CD4-positive, alpha-beta T cell treated with Interferon gamma for 1 hour (primary cell): ENCODE data around the gene BRD4.

Experiments
- DNase-seq: peaks from one replicate; pipeline ENCODE4 v3.0.0-alpha.2; 2020

The BRD4 gene

GRCh38 chr19:15307169-15307568 is 25.2 kb downstream of the BRD4 start:
- DNase-seq: no peak

- DNase-seq: no peak
These were observed 26.6 kb downstream of the BRD4 start for GRCh38 chr19:15305582-15306334.

GRCh38 chr19:15304140-15304705 is 28.1 kb downstream of the BRD4 start:
- no peak for DNase-seq

- DNase-seq: no peak
These were observed 29.1 kb downstream of the BRD4 start for GRCh38 chr19:15303105-15303780.

- no peak for DNase-seq
These were observed 31.7 kb downstream of the BRD4 start for GRCh38 chr19:15300533-15301197.

- no peak for DNase-seq
These were observed 32.5 kb downstream of the BRD4 start for GRCh38 chr19:15299568-15300409.

GRCh38 chr19:15298847-15299567 is 33.3 kb downstream of the BRD4 start:
- DNase-seq: no peak

GRCh38 chr19:15297416-15298224 is 34.7 kb downstream of the BRD4 start:
- DNase-seq: peak; percentile 7

GRCh38 chr19:15296841-15297415 is 35.4 kb downstream of the BRD4 start:
- DNase-seq: no peak

- no peak for DNase-seq
These were observed 36.0 kb downstream of the BRD4 start for GRCh38 chr19:15296353-15296752.

GRCh38 chr19:15294561-15294990 is 37.8 kb downstream of the BRD4 start:
- DNase-seq: no peak

- no peak for DNase-seq
These were observed 38.4 kb downstream of the BRD4 start for GRCh38 chr19:15293781-15294491.

GRCh38 chr19:15292847-15293582 is 39.3 kb downstream of the BRD4 start:
- no peak for DNase-seq

- DNase-seq: no peak
These were observed 40.2 kb downstream of the BRD4 start for GRCh38 chr19:15292140-15292539.

- no peak for DNase-seq
These were observed 40.8 kb downstream of the BRD4 start for GRCh38 chr19:15291548-15292021.

GRCh38 chr19:15291089-15291488 is 41.2 kb downstream of the BRD4 start:
- DNase-seq: no peak

- no peak for DNase-seq
These were observed 42.2 kb downstream of the BRD4 start for GRCh38 chr19:15290166-15290565.

GRCh38 chr19:15289673-15290072 is 42.7 kb downstream of the BRD4 start:
- DNase-seq: no peak
